Articular chondrocyte of knee joint (primary cell): Measurements from ENCODE around the gene CHRND. TPM values are rescaled to one million over a fixed set of nuclear protein-coding genes. Genes with fewer than 3 reads are reported as not detected.

ENCODE experiments used
- total RNA-seq: library from RNA; depleted of rRNA; stranded (reverse); fragments of >200 nt; gene quantifications from 2 replicates; pipeline ENCODE4 v1.2.3, GENCODE V29; 2012

The CHRND gene
- not detected in 2 replicates for total RNA-seq

GRCh38 chr2:232525791-232526371 is at the start of gene CHRND:
TSS of gene CHRND (plus strand) at chr2:232526160. CDS start at chr2:232526216, 56 bp downstream.

GRCh38 chr2:232487385-232488096 is 38.4 kb upstream of the CHRND start, which contains the start of gene ECEL1:
TSS of gene ECEL1 (minus strand) at chr2:232487834. CDS start at chr2:232486653, 1,181 bp downstream.

GRCh38 chr2:232519581-232520438 is 6.2 kb upstream of the CHRND start, which contains the start of gene PRSS56:
TSS of gene PRSS56 (plus strand) at chr2:232520388. CDS start at chr2:232520599, 211 bp downstream.

GRCh38 chr2:232539298-232540231 is 13.6 kb downstream of the CHRND start, which contains the start of gene CHRNG:
TSS of gene CHRNG (plus strand) at chr2:232539692. CDS start at chr2:232539748, 56 bp downstream.

GRCh38 chr2:232550354-232551249 is 24.6 kb downstream of the CHRND start, which contains the start of the genes EIF4E2 and TIGD1:
TSS of gene EIF4E2 (plus strand) at chr2:232550689. CDS start at chr2:232550725, 36 bp downstream.
TSS of gene TIGD1 (minus strand) at chr2:232550557. CDS start at chr2:232549882, 675 bp downstream.

Other genes with a start within 250 kb of the CHRND start
- not detected in 2 replicates for gene ALPP, start 147.4 kb upstream of the CHRND start, total RNA-seq
- not detected in 2 replicates for gene ALPG, start 119.3 kb upstream of the CHRND start, total RNA-seq
- gene ALPI, start 70.0 kb upstream of the CHRND start, total RNA-seq, result not detected in 2 replicates
- gene ECEL1, start 38.3 kb upstream of the CHRND start, total RNA-seq, result not detected in 2 replicates
- not detected in 2 replicates for gene PRSS56, start 5.8 kb upstream of the CHRND start, total RNA-seq
- not detected in 2 replicates for gene CHRNG, start 13.5 kb downstream of the CHRND start, total RNA-seq
- gene TIGD1, start 24.4 kb downstream of the CHRND start, total RNA-seq, result 5.7 and 6.9 TPM in 2 replicates
- gene EIF4E2, start 24.5 kb downstream of the CHRND start, total RNA-seq, result 99.6 and 115 TPM in 2 replicates
- 0.39 and 1.3 TPM in 2 replicates for gene EFHD1, start 107.4 kb downstream of the CHRND start, total RNA-seq
- gene GIGYF2, start 171.2 kb downstream of the CHRND start, total RNA-seq, result 67.7 and 70.0 TPM in 2 replicates